Activated T-helper 1 cell treated with anti-CD3 and anti-CD28 coated beads, Interleukin-12 subunit alpha, Interleukin-12 subunit beta, Interleukin-2, Interleukin-4 antibody, amounts not matched to agents 30 ng/mL and 10 ng/mL and 1 ng/mL, durations not matched to agents 14 hours and 24 hours and 36 hours (primary cell): ENCODE measurements around the gene OR52B2. TPM values are rescaled to one million over a fixed set of nuclear protein-coding genes. Genes with fewer than 3 reads are reported as not detected.
"Not testable (repeated sequence)": the region's sequence is repeated elsewhere in the genome, so short reads cannot be mapped to it uniquely, and the experiment has no call there.

Experiments
- DNase-seq: peaks from one replicate; pipeline ENCODE4 v3.0.0; 2021; ENCODE audit warnings: low spot score
- H3K27ac Mint-ChIP-seq: one replicate; pipeline ENCODE4 v1.8.0; 2021; ENCODE audit warnings: mild to moderate bottlenecking, mixed read lengths
- H3K27me3 Mint-ChIP-seq: one replicate; pipeline ENCODE4 v1.8.0; 2022; ENCODE audit warnings: mild to moderate bottlenecking, moderate library complexity, mixed read lengths; ENCODE audit not compliant: insufficient read depth
- H3K36me3 Mint-ChIP-seq: one replicate; pipeline ENCODE4 v1.8.0; 2021; ENCODE audit warnings: low read depth, mixed read lengths
- H3K4me1 Mint-ChIP-seq: one replicate; pipeline ENCODE4 v1.8.0; 2021; ENCODE audit warnings: low read depth, mixed read lengths
- H3K4me3 Mint-ChIP-seq: one replicate; pipeline ENCODE4 v1.8.0; 2021; ENCODE audit warnings: mild to moderate bottlenecking, moderate library complexity, mixed read lengths
- H3K9me3 Mint-ChIP-seq: one replicate; pipeline ENCODE4 v1.8.0; 2021; ENCODE audit warnings: mixed read lengths
- intact Hi-C: fragments of 100-400 bp; cut with micrococcal nuclease; formaldehyde crosslinking; loops from one replicate; pipeline ENCODE4 v1.15.1; 2024
- total RNA-seq: library from RNA; stranded (reverse); gene quantifications from 2 replicates; pipeline ENCODE4 v1.2.3, GENCODE V29; 2022

The OR52B2 gene
- total RNA-seq, 1 donor from 2014 or later, result not detected

DNA sequence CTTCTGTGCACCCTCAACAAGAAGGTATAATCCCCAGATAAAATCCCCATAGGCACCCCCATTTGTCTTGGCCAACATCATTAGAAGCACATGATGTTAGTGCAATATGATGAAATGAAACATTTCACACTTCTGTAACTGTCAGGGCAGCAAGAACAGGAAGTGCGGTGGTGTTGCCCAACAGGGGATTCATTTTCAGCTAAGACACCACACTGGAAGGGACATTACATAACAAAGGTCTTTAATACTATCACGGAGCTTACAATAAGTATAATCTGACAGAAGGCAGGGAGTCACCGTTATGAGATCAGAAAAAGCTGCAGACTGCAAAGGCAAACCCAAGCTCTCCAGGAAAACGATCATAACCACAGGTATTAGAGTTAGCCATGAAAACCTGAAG, 30.8 kb upstream of the OR52B2 start:
- peaks cover 44% of the 10 kb centered on the region for H3K4me1 Mint-ChIP-seq
- peaks cover 3% of the 10 kb centered on the region for H3K27me3 Mint-ChIP-seq
- peaks cover 9% of the 10 kb centered on the region for H3K36me3 Mint-ChIP-seq
- peak overlapping the region; percentile 53 for H3K27ac Mint-ChIP-seq
- H3K9me3 Mint-ChIP-seq, result no peaks in the 10 kb centered on the region
- no peak overlapping the region for H3K4me3 Mint-ChIP-seq
- DNase-seq, result no peak
- intact Hi-C loops, result no loop called here

GRCh38 chr11:6199174-6199810, 29.2 kb upstream of the OR52B2 start, which contains the start of gene OR52W1:
Gene OR52W1 (plus strand): TSS chr11:6199224. CDS start chr11:6199224, 0 bp downstream.
- Mint-ChIP-seq H3K36me3 (peaks cover 6% of the 10 kb centered on the region), H3K4me3 (no peak within 1 kb of the TSS), H3K27ac (no peak within 1 kb of the TSS), H3K4me1 (peaks cover 41% of the 10 kb centered on the region), H3K9me3 (no peaks in the 10 kb centered on the region), H3K27me3 (peaks cover 3% of the 10 kb centered on the region)
- intact Hi-C loops, result no loop called here
- no peak for DNase-seq

DNA sequence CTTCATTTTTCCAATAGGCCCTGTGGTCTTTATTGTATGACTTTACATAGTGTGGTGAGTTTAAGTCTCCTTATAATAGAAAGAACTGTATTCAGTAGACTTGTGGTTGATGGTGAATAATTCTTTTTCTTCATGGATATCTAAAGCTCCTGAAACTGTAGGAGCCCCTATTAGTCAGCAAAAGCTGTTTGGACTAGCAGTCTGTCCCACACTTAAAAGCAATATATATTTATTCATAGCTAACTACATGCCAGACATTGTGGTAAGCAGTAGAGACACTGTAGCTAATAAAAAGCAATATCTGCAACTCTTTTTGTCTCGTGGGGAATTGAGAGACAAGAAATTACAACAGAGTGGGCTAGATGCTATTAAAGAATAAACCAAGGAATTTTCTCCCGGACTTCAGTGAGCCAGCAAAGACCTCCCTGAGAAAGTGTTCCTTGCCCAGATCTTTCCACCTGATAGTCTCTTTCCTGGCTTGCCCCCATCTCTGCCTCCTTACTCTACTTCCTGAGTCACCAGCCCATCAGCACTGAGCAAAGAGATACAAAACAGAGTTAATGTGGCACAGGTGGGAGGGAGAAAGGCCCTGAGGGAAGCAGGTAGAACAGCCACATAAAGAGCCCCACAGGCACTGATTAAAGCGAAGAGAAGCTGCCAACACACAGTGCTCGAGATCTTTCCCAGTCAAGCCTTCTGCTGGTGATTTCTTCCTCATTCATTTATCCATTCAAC, 27.5 kb upstream of the OR52B2 start:
- no peaks in the 10 kb centered on the region for H3K9me3 Mint-ChIP-seq
- DNase-seq, result no peak
- peak overlapping the region; percentile 13 for H3K27ac Mint-ChIP-seq
- no peak overlapping the region for H3K4me3 Mint-ChIP-seq
- H3K36me3 Mint-ChIP-seq, result peaks cover 3% of the 10 kb centered on the region
- H3K4me1 Mint-ChIP-seq, result peaks cover 28% of the 10 kb centered on the region
- H3K27me3 Mint-ChIP-seq, result peaks cover 3% of the 10 kb centered on the region
- intact Hi-C loops, result no loop called here

DNA sequence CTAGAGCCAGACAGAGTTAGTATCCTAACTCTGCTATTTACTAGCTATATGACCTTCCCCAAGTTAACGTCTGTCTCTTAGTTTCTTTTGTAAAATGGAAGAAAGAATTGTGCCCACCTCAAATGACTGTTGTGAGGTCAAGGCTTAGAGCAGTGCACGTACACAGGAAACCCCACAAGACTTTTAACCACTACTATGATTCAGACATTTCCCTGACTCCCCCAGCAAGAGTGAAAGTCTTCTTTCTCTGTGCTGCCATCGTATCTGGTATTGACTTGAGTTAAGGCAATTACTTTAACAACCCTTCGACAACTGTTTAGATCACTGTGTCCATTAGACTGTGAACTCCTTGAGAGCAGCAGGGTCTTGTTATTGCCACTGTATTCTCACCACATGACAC, 26.3 kb upstream of the OR52B2 start:
- intact Hi-C loops, result no loop called here
- Mint-ChIP-seq H3K9me3 (no peaks in the 10 kb centered on the region), H3K27me3 (peaks cover 3% of the 10 kb centered on the region), H3K4me3 (no peak overlapping the region), H3K36me3 (peaks cover 3% of the 10 kb centered on the region), H3K4me1 (peaks cover 20% of the 10 kb centered on the region), H3K27ac (no peak overlapping the region)
- DNase-seq, result no peak

DNA sequence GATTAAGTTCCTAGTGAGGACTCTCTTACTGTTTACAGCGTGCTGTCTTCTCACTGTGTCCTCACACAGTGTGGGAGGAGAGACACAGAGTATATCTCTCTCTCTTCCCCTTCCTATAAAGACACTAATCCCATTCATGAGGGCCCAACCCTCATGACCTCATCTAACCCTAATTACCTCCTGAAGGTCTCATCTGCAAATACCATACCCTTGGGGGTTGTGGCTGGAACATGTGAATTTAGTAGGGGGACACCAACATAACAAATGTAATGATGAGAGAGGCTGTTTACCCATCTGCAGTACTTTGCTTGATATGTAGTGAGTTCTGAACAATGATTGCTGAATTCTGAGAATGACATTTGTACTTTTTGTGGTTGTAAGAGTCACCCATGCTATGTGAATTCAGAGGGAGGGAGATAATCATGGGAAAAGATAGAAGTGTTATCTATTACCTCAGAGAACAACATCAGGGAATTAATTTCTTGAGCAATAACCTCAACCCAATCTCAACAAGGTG, 24.0 kb upstream of the OR52B2 start:
- Mint-ChIP-seq H3K4me1 (peaks cover 13% of the 10 kb centered on the region), H3K9me3 (no peaks in the 10 kb centered on the region), H3K27me3 (no peaks in the 10 kb centered on the region), H3K4me3 (no peak overlapping the region), H3K36me3 (no peaks in the 10 kb centered on the region), H3K27ac (no peak overlapping the region)
- intact Hi-C loops, result no loop called here
- no peak for DNase-seq

GRCh38 chr11:6191742-6192141, 21.6 kb upstream of the OR52B2 start:
- intact Hi-C loops, result no loop called here
- H3K4me3 Mint-ChIP-seq, result no peak overlapping the region
- H3K4me1 Mint-ChIP-seq, result peaks cover 13% of the 10 kb centered on the region
- DNase-seq, result no peak
- H3K27me3 Mint-ChIP-seq, result no peaks in the 10 kb centered on the region
- H3K9me3 Mint-ChIP-seq, result no peaks in the 10 kb centered on the region
- H3K27ac Mint-ChIP-seq, result no peak overlapping the region
- no peaks in the 10 kb centered on the region for H3K36me3 Mint-ChIP-seq

DNA sequence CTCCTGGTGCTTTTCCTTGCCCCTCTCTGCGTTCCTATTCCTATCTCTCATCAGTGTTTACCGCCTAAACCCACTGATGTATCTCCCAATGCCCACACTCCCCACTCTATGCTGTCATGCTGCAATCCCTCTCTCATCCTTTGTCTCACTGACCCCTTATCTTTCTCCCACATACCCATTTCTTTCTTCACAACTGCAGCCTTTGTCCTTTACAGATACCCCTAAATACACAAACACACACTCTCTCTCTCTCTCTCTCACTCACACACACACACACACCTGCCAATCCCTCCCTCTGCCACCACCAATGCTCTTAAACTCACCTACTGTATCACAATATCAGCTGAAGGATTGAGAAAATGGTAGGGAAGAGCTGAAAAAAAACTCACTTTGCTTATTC, 5.3 kb upstream of the OR52B2 start:
- no peaks in the 10 kb centered on the region for H3K4me1 Mint-ChIP-seq
- intact Hi-C loops, result no loop called here
- no peaks in the 10 kb centered on the region for H3K36me3 Mint-ChIP-seq

DNA sequence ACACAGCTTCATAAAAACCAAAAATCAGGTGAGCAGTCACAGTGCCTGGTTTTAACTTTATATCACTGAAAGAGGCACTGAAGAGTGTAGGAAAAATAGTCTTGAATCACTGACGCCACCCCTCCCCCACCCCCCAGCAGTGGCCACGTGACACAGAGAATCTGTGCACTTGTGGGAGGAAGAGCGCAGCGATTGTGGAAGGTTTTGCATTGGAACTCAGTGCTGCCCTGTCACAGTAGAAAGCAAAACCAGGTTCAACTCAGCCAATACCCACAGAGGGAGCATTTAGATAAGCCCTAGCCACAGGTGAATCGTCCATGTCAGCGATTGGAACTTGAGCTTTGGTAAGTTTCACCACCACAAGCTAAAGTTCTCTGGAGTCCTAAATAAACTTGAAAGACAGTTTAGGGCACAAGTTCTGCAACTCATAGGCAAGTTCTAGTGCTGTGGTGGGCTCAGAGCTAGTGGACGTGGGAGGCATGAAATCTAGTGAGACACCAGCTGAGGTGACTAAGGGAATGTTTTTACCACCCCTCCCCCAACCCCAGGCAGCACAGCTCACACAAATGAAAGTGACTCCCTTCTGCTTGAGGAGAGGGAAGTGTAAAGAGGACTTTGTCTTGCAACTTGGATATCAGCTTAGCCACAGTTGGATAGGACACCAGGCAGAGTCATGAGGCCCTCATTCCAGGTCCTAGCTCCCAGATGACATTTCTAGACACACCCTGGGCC, 13.3 kb downstream of the OR52B2 start:
- no peak for DNase-seq
- H3K4me3 Mint-ChIP-seq, result no peak overlapping the region
- H3K36me3 Mint-ChIP-seq, result no peaks in the 10 kb centered on the region
- H3K27ac Mint-ChIP-seq, result no peak overlapping the region
- H3K9me3 Mint-ChIP-seq, result no peaks in the 10 kb centered on the region
- peaks cover 4% of the 10 kb centered on the region for H3K27me3 Mint-ChIP-seq
- no peaks in the 10 kb centered on the region for H3K4me1 Mint-ChIP-seq
- intact Hi-C loops, result no loop called here

More for the DNA sequence above, 5.3 kb upstream of the OR52B2 start:
- no peak for DNase-seq
- Mint-ChIP-seq H3K27me3 (peaks cover 17% of the 10 kb centered on the region), H3K4me3 (no peak overlapping the region), H3K9me3 (no peaks in the 10 kb centered on the region), H3K27ac (no peak overlapping the region)

GRCh38 chr11:6152126-6152525, 18.0 kb downstream of the OR52B2 start:
- Mint-ChIP-seq H3K4me1 (no peaks in the 10 kb centered on the region), H3K27ac (no peak overlapping the region), H3K9me3 (peaks cover 4% of the 10 kb centered on the region), H3K36me3 (no peaks in the 10 kb centered on the region), H3K27me3 (peaks cover 2% of the 10 kb centered on the region), H3K4me3 (no peak overlapping the region)
- DNase-seq, result no peak
- intact Hi-C loops, result no loop called here

DNA sequence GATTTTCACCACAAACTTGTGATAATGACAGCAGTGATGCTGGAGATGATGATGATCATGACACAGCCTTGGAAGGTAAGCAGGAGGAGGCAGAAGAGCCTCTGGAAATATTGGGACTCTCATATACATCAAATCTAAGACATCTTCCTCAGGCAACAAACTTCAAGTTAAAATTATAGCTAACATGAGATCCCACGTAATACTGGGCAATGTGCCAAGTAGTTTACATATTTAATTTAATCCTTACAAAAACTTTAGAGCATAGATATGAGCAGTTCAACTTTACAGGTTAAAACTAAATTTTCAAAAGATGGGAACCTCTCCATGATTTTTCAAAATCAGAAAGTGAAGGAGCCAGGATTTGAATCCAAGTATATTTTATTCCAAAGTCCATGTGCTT, 19.0 kb downstream of the OR52B2 start:
- H3K9me3 Mint-ChIP-seq, result peaks cover 4% of the 10 kb centered on the region
- H3K36me3 Mint-ChIP-seq, result no peaks in the 10 kb centered on the region
- intact Hi-C loops, result no loop called here
- no peak overlapping the region for H3K4me3 Mint-ChIP-seq
- no peaks in the 10 kb centered on the region for H3K4me1 Mint-ChIP-seq
- no peak for DNase-seq
- H3K27ac Mint-ChIP-seq, result no peak overlapping the region
- H3K27me3 Mint-ChIP-seq, result peaks cover 2% of the 10 kb centered on the region

DNA sequence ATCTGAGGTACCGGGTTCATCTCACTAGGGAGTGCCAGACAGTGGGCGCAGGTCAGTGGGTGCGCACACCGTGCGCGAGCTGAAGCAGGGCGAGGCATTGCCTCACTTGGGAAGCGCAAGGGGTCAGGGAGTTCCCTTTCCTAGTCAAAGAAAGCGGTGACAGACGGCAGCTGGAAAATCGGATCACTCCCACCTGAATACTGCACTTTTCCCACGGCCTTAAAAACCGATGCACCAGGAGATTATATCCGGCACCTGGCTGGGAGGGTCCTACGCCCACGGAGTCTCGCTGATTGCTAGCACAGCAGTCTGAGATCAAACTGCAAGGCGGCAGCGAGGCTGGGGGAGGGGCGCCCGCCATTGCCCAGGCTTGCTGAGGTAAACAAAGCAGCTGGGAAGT, 26.4 kb downstream of the OR52B2 start:
- H3K4me3 Mint-ChIP-seq, intact Hi-C loops, H3K9me3 Mint-ChIP-seq, H3K27me3 Mint-ChIP-seq, DNase-seq, H3K36me3 Mint-ChIP-seq, H3K27ac Mint-ChIP-seq, H3K4me1 Mint-ChIP-seq: not testable (repeated sequence)

- Mint-ChIP-seq H3K36me3 (no peaks in the 10 kb centered on the region), H3K4me3 (no peak overlapping the region), H3K27me3 (peaks cover 10% of the 10 kb centered on the region), H3K9me3 (no peaks in the 10 kb centered on the region), H3K27ac (no peak overlapping the region), H3K4me1 (no peaks in the 10 kb centered on the region)
- no peak for DNase-seq
- intact Hi-C loops, result no loop called here
These were observed 27.2 kb downstream of the OR52B2 start for GRCh38 chr11:6142936-6143335.

- H3K27me3 Mint-ChIP-seq, H3K9me3 Mint-ChIP-seq, intact Hi-C loops, H3K27ac Mint-ChIP-seq, H3K4me1 Mint-ChIP-seq, DNase-seq, H3K36me3 Mint-ChIP-seq, H3K4me3 Mint-ChIP-seq: not testable (repeated sequence)
These were observed 34.2 kb downstream of the OR52B2 start for GRCh38 chr11:6135936-6136335.
